Measurements from ENCODE around the gene PKHD1. TPM values are rescaled to one million over a fixed set of nuclear protein-coding genes. Genes with fewer than 3 reads are reported as not detected.

Gene PKHD1
- total RNA-seq, 6 experiments from 2014 or later, result 1.2 to 3.0 (median 2.3) TPM

DNA sequence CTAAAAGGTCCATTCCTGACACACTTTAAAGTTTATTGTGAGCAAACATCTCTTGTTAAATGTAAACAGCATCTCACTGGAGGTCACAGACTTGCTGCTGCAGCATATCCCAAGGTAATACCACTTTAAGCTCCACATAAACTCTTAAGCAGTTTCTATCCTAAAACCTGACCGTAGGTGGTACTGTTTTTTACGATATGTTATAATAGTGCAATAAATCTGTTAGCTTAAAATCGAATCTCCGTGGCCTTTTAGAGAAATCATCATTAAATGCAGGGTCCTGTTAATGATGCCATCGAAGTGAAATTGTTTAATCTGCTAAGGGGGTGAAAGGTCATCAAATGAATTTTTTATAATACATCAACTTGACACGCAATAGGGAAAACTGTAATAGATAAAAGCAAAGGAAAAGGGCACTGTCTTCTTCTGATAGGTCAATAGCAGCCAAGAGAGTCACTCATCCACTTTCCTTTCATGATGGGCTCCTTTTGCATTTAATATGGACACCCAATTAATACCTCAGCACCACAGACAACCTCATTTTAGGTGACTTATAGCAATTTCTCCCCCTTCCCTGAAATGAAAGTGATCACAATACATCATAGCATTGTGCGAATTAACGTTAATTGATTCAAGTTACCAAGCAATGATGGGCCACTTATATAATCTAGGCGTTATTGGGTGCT, 436.1 kb downstream of the PKHD1 start:
- H3K9me3 ChIP-seq, result no peaks in the 10 kb centered on the region
- intact Hi-C loops (cut with DNase I), result no loop called here
- 74% methylated on average over 9 of the region's 9 CpGs for WGBS (ENCODE audit: insufficient coverage, low coverage, low lambda C conversion rate, missing lambda C conversion rate)
- no peaks in the 10 kb centered on the region for H3K36me3 ChIP-seq
- no peak for TF ChIP-seq POLR2A (IDR thresholded peaks at IDR 0.05)
- TF ChIP-seq CTCF (IDR thresholded peaks at IDR 0.05), result no peak
- no peak for ATAC-seq
- no peak for DNase-seq
- H3K4me3 ChIP-seq, result no peak overlapping the region
- no peak overlapping the region for H3K27ac ChIP-seq
- no peaks in the 10 kb centered on the region for H3K4me1 ChIP-seq
- H3K27me3 ChIP-seq, result no peaks in the 10 kb centered on the region

DNA sequence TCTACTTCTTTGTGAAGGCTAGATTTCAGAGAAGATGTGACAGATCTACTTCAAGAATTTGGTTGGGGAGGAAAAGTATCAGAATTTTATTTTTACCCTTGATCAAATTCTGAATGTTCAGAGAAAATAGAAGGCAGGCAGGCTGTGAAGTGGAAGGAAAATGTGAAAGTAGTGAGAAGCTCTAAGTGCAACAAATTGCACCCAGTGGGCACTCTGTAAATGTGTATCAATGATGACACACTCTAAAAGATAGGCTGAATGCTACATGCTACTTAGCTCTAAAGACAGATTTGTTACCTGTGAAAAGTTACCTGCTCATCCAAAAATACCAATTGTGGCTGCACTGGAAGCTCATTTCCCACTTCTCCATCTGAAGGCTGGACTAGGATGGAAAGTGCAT, 438.6 kb downstream of the PKHD1 start:
- ATAC-seq, result no peak
- TF ChIP-seq CTCF (IDR thresholded peaks at IDR 0.05) (no peak), POLR2A (IDR thresholded peaks at IDR 0.05) (no peak)
- Histone ChIP-seq H3K4me1 (no peaks in the 10 kb centered on the region), H3K27me3 (no peaks in the 10 kb centered on the region), H3K4me3 (no peak overlapping the region), H3K27ac (no peak overlapping the region), H3K9me3 (no peaks in the 10 kb centered on the region), H3K36me3 (no peaks in the 10 kb centered on the region)
- intact Hi-C loops (cut with DNase I), result no loop called here
- no peak for DNase-seq

GRCh38 chr6:51648236-51648635, 439.2 kb downstream of the PKHD1 start:
- no peaks in the 10 kb centered on the region for H3K36me3 ChIP-seq
- intact Hi-C loops (cut with DNase I), result no loop called here
- no peak for ATAC-seq
- H3K9me3 ChIP-seq, result no peaks in the 10 kb centered on the region
- TF ChIP-seq POLR2A (IDR thresholded peaks at IDR 0.05) (no peak), CTCF (IDR thresholded peaks at IDR 0.05) (no peak)
- H3K4me1 ChIP-seq, result no peaks in the 10 kb centered on the region
- no peak for DNase-seq
- no peak overlapping the region for H3K4me3 ChIP-seq
- H3K27me3 ChIP-seq, result no peaks in the 10 kb centered on the region
- H3K27ac ChIP-seq, result no peak overlapping the region

DNA sequence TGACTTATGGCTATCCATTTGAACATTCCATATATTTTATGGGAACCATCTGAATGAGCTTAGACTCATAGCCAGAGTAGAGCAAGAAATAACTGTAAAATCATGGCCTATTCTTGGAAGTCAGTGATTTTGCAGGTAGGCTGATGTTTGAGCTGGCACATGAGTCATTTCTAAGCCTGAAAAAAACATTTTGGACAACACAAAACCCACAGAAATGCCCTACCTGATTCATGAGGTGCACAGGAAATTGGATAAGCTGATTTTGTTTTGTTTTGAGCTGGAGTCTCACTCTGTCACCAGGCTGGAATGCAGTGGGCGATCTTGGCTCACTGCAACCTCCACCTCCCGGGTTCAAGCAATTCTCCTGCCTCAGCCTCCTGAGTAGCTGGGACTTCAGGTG, 443.0 kb downstream of the PKHD1 start:
- H3K36me3 ChIP-seq, result no peaks in the 10 kb centered on the region
- H3K27me3 ChIP-seq, result no peaks in the 10 kb centered on the region
- intact Hi-C loops (cut with DNase I), result no loop called here
- no peaks in the 10 kb centered on the region for H3K9me3 ChIP-seq
- no peaks in the 10 kb centered on the region for H3K4me1 ChIP-seq
- no peak overlapping the region for H3K4me3 ChIP-seq
- TF ChIP-seq POLR2A (IDR thresholded peaks at IDR 0.05) (no peak), CTCF (IDR thresholded peaks at IDR 0.05) (no peak)
- no peak overlapping the region for H3K27ac ChIP-seq
- whole genome bisulfite sequencing (ENCODE audit: insufficient coverage, low coverage, low lambda C conversion rate, missing lambda C conversion rate), result 100% methylated on average over 2 of the region's 2 CpGs
- ATAC-seq, result peak in 1 of 4 donors; percentile 30
- no peak for DNase-seq

DNA sequence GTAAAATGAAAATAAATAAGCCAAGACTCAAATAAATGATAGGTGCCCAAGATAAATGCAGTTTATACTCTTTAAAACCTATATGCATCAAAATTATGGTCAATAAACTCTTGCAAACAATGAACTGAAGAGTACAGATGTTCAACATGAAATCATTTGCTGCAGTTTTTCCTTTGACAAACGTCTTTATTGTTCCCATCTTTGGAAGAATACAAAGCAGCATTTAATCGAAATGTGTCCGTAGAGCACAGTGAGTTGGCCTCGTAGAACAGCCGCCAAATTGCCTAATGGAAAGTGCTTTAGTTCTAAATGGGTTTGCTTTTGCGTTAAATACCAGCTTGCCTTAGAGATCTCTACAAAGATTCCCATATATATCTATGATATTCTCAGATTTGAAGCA, 447.4 kb downstream of the PKHD1 start:
- intact Hi-C loops (cut with DNase I), result no loop called here
- TF ChIP-seq POLR2A (IDR thresholded peaks at IDR 0.05), result no peak
- no peak for TF ChIP-seq CTCF (IDR thresholded peaks at IDR 0.05)
- H3K9me3 ChIP-seq, result no peaks in the 10 kb centered on the region
- no peak overlapping the region for H3K4me3 ChIP-seq
- H3K36me3 ChIP-seq, result no peaks in the 10 kb centered on the region
- H3K27me3 ChIP-seq, result no peaks in the 10 kb centered on the region
- H3K4me1 ChIP-seq, result no peaks in the 10 kb centered on the region
- WGBS (ENCODE audit: insufficient coverage, low coverage, low lambda C conversion rate, missing lambda C conversion rate), result 66% methylated on average over 3 of the region's 6 CpGs
- ATAC-seq (no peak), DNase-seq (no peak)
- no peak overlapping the region for H3K27ac ChIP-seq
